Hematopoietic multipotent progenitor cell (in vitro differentiated cells): ENCODE measurements around the gene ZNF311. TPM values are rescaled to one million over a fixed set of nuclear protein-coding genes. Genes with fewer than 3 reads are reported as not detected.
"Not testable (repeated sequence)": the region's sequence is repeated elsewhere in the genome, so short reads cannot be mapped to it uniquely, and the experiment has no call there.

ENCODE experiments used
- DNase-seq, 3 donors: peaks; one replicate each; pipeline ENCODE4 v3.0.0-alpha.2; 2011 to 2015; ENCODE audit warnings: low read depth in 2 of 3, low spot score in 2 of 3
- total RNA-seq: library from RNA; depleted of rRNA; stranded (reverse); fragments of >200 nt; gene quantifications from one replicate; pipeline ENCODE4 v1.2.3, GENCODE V29; 2012

The ZNF311 gene
- total RNA-seq, 1 donor, result 0.27 TPM

GRCh38 chr6:28983838-28984237 lies 21.3 kb downstream of the ZNF311 start:
- DNase-seq, result no peak

GRCh38 chr6:28982476-28983266 lies 22.4 kb downstream of the ZNF311 start:
- peak in 2 of 3 donors; percentile 43 to 63 for DNase-seq

- peak; percentile 81 to 99 (median 94) for DNase-seq
Measured at GRCh38 chr6:28981833-28982475, 23.2 kb downstream of the ZNF311 start.

GRCh38 chr6:28981431-28981832 lies 23.7 kb downstream of the ZNF311 start:
- DNase-seq, result peak; percentile 57 to 91 (median 67)

GRCh38 chr6:28980852-28981430 lies 24.2 kb downstream of the ZNF311 start:
- DNase-seq, result peak in 2 of 3 donors; percentile 85 to 92

GRCh38 chr6:28980137-28980851 lies 24.8 kb downstream of the ZNF311 start:
- no peak for DNase-seq

- DNase-seq, result no peak
Measured at GRCh38 chr6:28979679-28980078, 25.4 kb downstream of the ZNF311 start.

GRCh38 chr6:28978959-28979561 lies 26.1 kb downstream of the ZNF311 start:
- DNase-seq, result no peak

- no peak for DNase-seq
Measured at GRCh38 chr6:28978133-28978491, 27.0 kb downstream of the ZNF311 start.

GRCh38 chr6:28977341-28978132 lies 27.6 kb downstream of the ZNF311 start:
- DNase-seq, result peak in 1 of 3 donors; percentile 56

- no peak for DNase-seq
Measured at GRCh38 chr6:28976677-28977076, 28.4 kb downstream of the ZNF311 start.

GRCh38 chr6:28974505-28974904 lies 30.6 kb downstream of the ZNF311 start:
- DNase-seq, result no peak

- DNase-seq, result not testable (repeated sequence)
Measured at GRCh38 chr6:28970056-28970455, 35.1 kb downstream of the ZNF311 start.

- DNase-seq, result no peak
Measured at GRCh38 chr6:28969129-28969528, 36.0 kb downstream of the ZNF311 start.

- DNase-seq, result no peak
Measured at GRCh38 chr6:28968476-28968875, 36.6 kb downstream of the ZNF311 start.

GRCh38 chr6:28965706-28966105 lies 39.4 kb downstream of the ZNF311 start:
- no peak for DNase-seq

GRCh38 chr6:28960846-28961500 lies 44.1 kb downstream of the ZNF311 start:
- no peak for DNase-seq

- not testable (repeated sequence) for DNase-seq
Measured at GRCh38 chr6:28958561-28959243, 46.4 kb downstream of the ZNF311 start.

- not testable (repeated sequence) for DNase-seq
Measured at GRCh38 chr6:28957795-28958314, 47.3 kb downstream of the ZNF311 start.
